Stimulated activated CD8-positive, alpha-beta memory T cell treated with anti-CD3 and anti-CD28 coated beads, Interleukin-12 subunit alpha, Interleukin-12 subunit beta, amount 100 ng/mL, for 24 hours (primary cell): ENCODE data around the gene BCL6B.
A peak's percentile ranks its signal among the peaks of the same experiment; 100 is the strongest.

Experiments used
- DNase-seq: peaks from one replicate; pipeline ENCODE4 v3.0.0-alpha.2; 2020; ENCODE audit errors: extremely low read depth

The BCL6B gene

GRCh38 chr17:7007143-7007542 lies 15.7 kb upstream of the BCL6B start:
- no peak for DNase-seq

GRCh38 chr17:7010523-7010922 lies 12.3 kb upstream of the BCL6B start:
- DNase-seq = no peak

- no peak for DNase-seq
Measured at GRCh38 chr17:7011415-7011814, 11.4 kb upstream of the BCL6B start.

GRCh38 chr17:7011942-7012254 lies 11.0 kb upstream of the BCL6B start:
- no peak for DNase-seq

GRCh38 chr17:7014261-7014994 lies 8.4 kb upstream of the BCL6B start:
- DNase-seq = peak; percentile 96

GRCh38 chr17:7014995-7015958 lies 7.6 kb upstream of the BCL6B start:
- DNase-seq = peak; percentile 62

GRCh38 chr17:7016418-7016817 lies 6.4 kb upstream of the BCL6B start:
- no peak for DNase-seq

- no peak for DNase-seq
Measured at GRCh38 chr17:7016886-7017826, 5.7 kb upstream of the BCL6B start.

- no peak for DNase-seq
Measured at GRCh38 chr17:7017827-7018200, 5.0 kb upstream of the BCL6B start.

- no peak for DNase-seq
Measured at GRCh38 chr17:7018331-7018964, 4.4 kb upstream of the BCL6B start.

GRCh38 chr17:7019367-7019766 lies 3.5 kb upstream of the BCL6B start:
- DNase-seq = no peak

- DNase-seq = no peak
Measured at GRCh38 chr17:7019839-7020519, 2.9 kb upstream of the BCL6B start.

GRCh38 chr17:7020894-7021664 lies 1.8 kb upstream of the BCL6B start:
- DNase-seq = no peak

GRCh38 chr17:7021993-7022778 lies 664 bp upstream of the BCL6B start:
- no peak for DNase-seq

- DNase-seq = peak; percentile 84
Measured at GRCh38 chr17:7023576-7024401, 939 bp downstream of the BCL6B start.

GRCh38 chr17:7024402-7024785 lies 1.5 kb downstream of the BCL6B start:
- no peak for DNase-seq

GRCh38 chr17:7025245-7025644 lies 2.4 kb downstream of the BCL6B start:
- DNase-seq = no peak

- no peak for DNase-seq
Measured at GRCh38 chr17:7026471-7027115, 3.7 kb downstream of the BCL6B start.
